PC-9 (cell line): ENCODE measurements around the gene RPTOR. TPM values are rescaled to one million over a fixed set of nuclear protein-coding genes. Genes with fewer than 3 reads are reported as not detected.

Source experiments
- BruUV-seq: library from RNA; stranded (reverse); fragments of 400-500 nt; replicated peaks from 2 replicates; lab custom pipeline; 2021; lab: Mats Ljungman, UMichigan
- CTCF ChIA-PET: fragments of 300-600 bp; sonication (Branson Sonifier 250); formaldehyde crosslinking; loops from one replicate; lab custom pipeline; 2022; ENCODE audit warnings: antibody characterized with exemption; lab: Charles Lee
- POLR2A ChIA-PET: fragments of 300-600 bp; sonication (Branson Sonifier 250); formaldehyde crosslinking; loops from one replicate; lab custom pipeline; 2022; ENCODE audit warnings: antibody characterized with exemption; ENCODE audit not compliant: unreplicated experiment; lab: Charles Lee
- DNase-seq, 2 experiments: peaks; one replicate each; pipeline versions ENCODE4 v3.0.0 to v3.0.0-alpha.2; 2015 to 2022; ENCODE audit warnings: mixed read lengths in 1 of 2
- H2AFZ ChIP-seq: fragments of 200-600 bp; sonication (generic); 2 replicates; pipeline ENCODE4 v1.8.1; 2017; ENCODE audit warnings: antibody characterized with exemption
- H3F3A ChIP-seq: fragments of 200-600 bp; sonication (generic); 2 replicates; pipeline ENCODE4 v1.8.1; 2017; ENCODE audit warnings: antibody characterized with exemption, mild to moderate bottlenecking, low read depth; ENCODE audit not compliant: insufficient read depth
- H3K27ac ChIP-seq: fragments of 200-600 bp; sonication (generic); 2 replicates; pipeline ENCODE4 v1.6.1; 2016; ENCODE audit warnings: mixed run types
- H3K27me3 ChIP-seq: fragments of 200-600 bp; sonication (generic); 2 replicates; pipeline ENCODE4 v1.6.1; 2016; ENCODE audit warnings: low read depth, mixed run types; ENCODE audit not compliant: insufficient read depth
- H3K36me3 ChIP-seq: fragments of 200-600 bp; sonication (generic); 2 replicates; pipeline ENCODE4 v1.6.1; 2016; ENCODE audit warnings: low read depth, mixed run types
- H3K4me1 ChIP-seq: fragments of 200-600 bp; sonication (generic); replicated peaks from 2 replicates; pipeline ENCODE4 v1.6.1; 2016; ENCODE audit warnings: mixed run types; ENCODE audit not compliant: insufficient read depth
- H3K4me2 ChIP-seq: fragments of 200-600 bp; sonication (generic); 2 replicates; pipeline ENCODE4 v1.6.1; 2017; ENCODE audit warnings: mixed run types
- H3K4me3 ChIP-seq: fragments of 200-600 bp; sonication (generic); 2 replicates; pipeline ENCODE4 v1.6.1; 2016; ENCODE audit warnings: mixed run types
- H3K79me2 ChIP-seq: fragments of 200-600 bp; sonication (generic); 2 replicates; pipeline ENCODE4 v1.6.1; 2017; ENCODE audit warnings: low read depth, mixed run types
- H3K9me2 ChIP-seq: fragments of 200-600 bp; sonication (generic); 2 replicates; pipeline ENCODE4 v1.8.1; 2017; ENCODE audit warnings: mild to moderate bottlenecking; ENCODE audit not compliant: insufficient read depth
- H3K9me3 ChIP-seq: fragments of 200-600 bp; sonication (generic); 2 replicates; pipeline ENCODE4 v1.8.1; 2016; ENCODE audit warnings: low read depth; ENCODE audit not compliant: insufficient read depth
- H4K20me1 ChIP-seq: fragments of 200-600 bp; sonication (generic); 2 replicates; pipeline ENCODE4 v1.8.1; 2017; ENCODE audit not compliant: insufficient read depth
- CTCF ChIP-seq: fragments of 200-600 bp; sonication (generic); conservative IDR thresholded peaks from 2 replicates; pipeline ENCODE4 v1.6.1; 2017; ENCODE audit warnings: mixed run types, antibody characterized with exemption, mild to moderate bottlenecking, moderate library complexity
- EZH2 ChIP-seq: fragments of 200-600 bp; sonication (generic); IDR thresholded peaks from 2 replicates; pipeline ENCODE4 v1.8.0; 2017; ENCODE audit warnings: antibody characterized with exemption, low read depth
- intact Hi-C: fragments of 100-400 bp; cut with micrococcal nuclease; formaldehyde crosslinking; loops from one replicate; pipeline ENCODE4 v1.10.0; 2022; ENCODE audit not compliant: unreplicated experiment
- total RNA-seq: library from RNA; stranded (reverse); gene quantifications from 2 replicates; pipeline ENCODE4 v1.2.3, GENCODE V29; 2021

RPTOR gene
- total RNA-seq, 1 experiment from 2014 or later, result 50.8 TPM

- BruUV-seq, result no TSS peak
- CTCF ChIA-PET, result no interaction called here
- H3K4me2 ChIP-seq, result no peak overlapping the region
These were observed 304.5 kb downstream of the RPTOR start for GRCh38 chr17:80849119-80849518.

GRCh38 chr17:80850109-80850508 lies 305.5 kb downstream of the RPTOR start:
- ChIA-PET CTCF (no interaction called here), POLR2A (no interaction called here)
- no peaks in the 10 kb centered on the region for H4K20me1 ChIP-seq
- no peaks in the 10 kb centered on the region; the same call in 1 of the 2 replicates for H3F3A ChIP-seq
- H3K79me2 ChIP-seq, result no peaks in the 10 kb centered on the region
- no TSS peak for BruUV-seq
- no peaks in the 10 kb centered on the region for H3K9me3 ChIP-seq
- H3K4me1 ChIP-seq, result peaks cover 3% of the 10 kb centered on the region
- H3K9me2 ChIP-seq, result no peaks in the 10 kb centered on the region
- intact Hi-C loops, result no loop called here
- no peak overlapping the region for H3K27ac ChIP-seq
- no peak overlapping the region for H2AFZ ChIP-seq
- no peaks in the 10 kb centered on the region for H3K27me3 ChIP-seq
- H3K4me2 ChIP-seq, result no peak overlapping the region
- H3K4me3 ChIP-seq, result no peak overlapping the region
- no peak for DNase-seq
- H3K36me3 ChIP-seq, result no peaks in the 10 kb centered on the region
- TF ChIP-seq CTCF (no peak), EZH2 (no peak)

More at GRCh38 chr17:80849119-80849518, 304.5 kb downstream of the RPTOR start:
- no peaks in the 10 kb centered on the region for H3K79me2 ChIP-seq
- H3K36me3 ChIP-seq, result no peaks in the 10 kb centered on the region
- no peaks in the 10 kb centered on the region for H3K4me1 ChIP-seq
- TF ChIP-seq CTCF, result no peak
- no peak for TF ChIP-seq EZH2
- POLR2A ChIA-PET, result no interaction called here
- intact Hi-C loops, result no loop called here
- H3F3A ChIP-seq, result no peaks in the 10 kb centered on the region
- DNase-seq, result no peak
- no peaks in the 10 kb centered on the region for H3K9me3 ChIP-seq
- H3K27ac ChIP-seq, result no peak overlapping the region
- H2AFZ ChIP-seq, result no peak overlapping the region
- no peak overlapping the region for H3K4me3 ChIP-seq
- no peaks in the 10 kb centered on the region for H3K27me3 ChIP-seq
- no peaks in the 10 kb centered on the region for H4K20me1 ChIP-seq
- no peaks in the 10 kb centered on the region for H3K9me2 ChIP-seq

DNA sequence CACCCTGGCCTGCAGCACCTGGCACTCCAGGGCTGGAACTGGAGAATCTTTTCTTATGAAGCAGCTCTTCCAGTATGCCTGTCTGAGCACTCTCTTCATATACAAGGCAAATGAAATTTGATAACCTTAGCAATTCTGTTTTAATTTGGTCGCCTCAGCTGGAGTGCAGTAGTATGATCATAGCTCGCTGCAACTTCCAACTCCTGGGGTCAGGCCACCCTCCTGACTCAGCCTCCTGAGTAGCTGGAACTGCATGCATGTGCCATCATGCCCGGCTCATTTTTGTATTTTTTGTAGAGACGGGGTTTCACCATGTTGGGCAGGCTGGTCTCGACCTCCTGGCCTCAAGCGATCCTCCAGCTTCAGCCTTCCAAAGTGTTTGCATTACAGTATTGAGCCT lies 306.2 kb downstream of the RPTOR start:
- BruUV-seq, result no TSS peak
- ChIA-PET CTCF (no interaction called here), POLR2A (no interaction called here)
- no peak overlapping the region for H3K4me3 ChIP-seq
- no peaks in the 10 kb centered on the region for H4K20me1 ChIP-seq
- H3F3A ChIP-seq, result peaks cover 3% of the 10 kb centered on the region
- H3K4me2 ChIP-seq, result no peak overlapping the region
- H2AFZ ChIP-seq, result no peak overlapping the region
- DNase-seq, result no peak
- no peak for TF ChIP-seq EZH2
- TF ChIP-seq CTCF, result no peak
- H3K9me2 ChIP-seq, result no peaks in the 10 kb centered on the region
- no peaks in the 10 kb centered on the region for H3K9me3 ChIP-seq
- no peaks in the 10 kb centered on the region for H3K36me3 ChIP-seq
- peaks cover 10% of the 10 kb centered on the region for H3K4me1 ChIP-seq
- no peak overlapping the region for H3K27ac ChIP-seq
- H3K27me3 ChIP-seq, result no peaks in the 10 kb centered on the region
- no peaks in the 10 kb centered on the region for H3K79me2 ChIP-seq
- intact Hi-C loops, result no loop called here
